ENCODE results near the gene DEPDC5. TPM values are rescaled to one million over a fixed set of nuclear protein-coding genes. Genes with fewer than 3 reads are reported as not detected.

Gene DEPDC5
- total and polyA plus RNA-seq, 2 of the 8 experiments (the other 6 are each of a cell fraction or from before 2014, with no cell fraction given) = 18.3 to 26.5 TPM

DNA sequence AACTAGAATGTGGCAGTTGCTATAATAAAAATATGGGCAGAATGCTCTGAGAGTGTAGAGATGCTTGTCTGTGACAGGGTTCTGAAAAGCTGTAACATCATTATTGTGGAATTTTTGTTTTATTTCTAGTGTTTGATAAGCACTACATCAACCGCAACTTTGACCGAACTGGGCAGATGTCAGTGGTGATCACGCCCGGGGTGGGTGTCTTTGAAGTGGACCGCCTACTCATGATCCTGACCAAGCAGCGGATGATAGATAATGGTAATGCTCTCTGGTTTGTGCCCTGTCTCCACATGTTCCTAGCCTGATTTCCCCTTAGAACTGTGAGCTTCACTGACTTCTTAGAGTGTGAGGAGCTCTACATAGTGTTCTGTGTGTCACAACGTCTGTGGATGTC lies 48.8 kb downstream of the DEPDC5 start (continued):
- TF ChIP-seq BACH1 (IDR thresholded peaks at IDR 0.05; ENCODE audit: low read length) = no peak
